ENCODE results near the gene SH3PXD2A. TPM values are rescaled to one million over a fixed set of nuclear protein-coding genes. Genes with fewer than 3 reads are reported as not detected.

SH3PXD2A gene, protein sequence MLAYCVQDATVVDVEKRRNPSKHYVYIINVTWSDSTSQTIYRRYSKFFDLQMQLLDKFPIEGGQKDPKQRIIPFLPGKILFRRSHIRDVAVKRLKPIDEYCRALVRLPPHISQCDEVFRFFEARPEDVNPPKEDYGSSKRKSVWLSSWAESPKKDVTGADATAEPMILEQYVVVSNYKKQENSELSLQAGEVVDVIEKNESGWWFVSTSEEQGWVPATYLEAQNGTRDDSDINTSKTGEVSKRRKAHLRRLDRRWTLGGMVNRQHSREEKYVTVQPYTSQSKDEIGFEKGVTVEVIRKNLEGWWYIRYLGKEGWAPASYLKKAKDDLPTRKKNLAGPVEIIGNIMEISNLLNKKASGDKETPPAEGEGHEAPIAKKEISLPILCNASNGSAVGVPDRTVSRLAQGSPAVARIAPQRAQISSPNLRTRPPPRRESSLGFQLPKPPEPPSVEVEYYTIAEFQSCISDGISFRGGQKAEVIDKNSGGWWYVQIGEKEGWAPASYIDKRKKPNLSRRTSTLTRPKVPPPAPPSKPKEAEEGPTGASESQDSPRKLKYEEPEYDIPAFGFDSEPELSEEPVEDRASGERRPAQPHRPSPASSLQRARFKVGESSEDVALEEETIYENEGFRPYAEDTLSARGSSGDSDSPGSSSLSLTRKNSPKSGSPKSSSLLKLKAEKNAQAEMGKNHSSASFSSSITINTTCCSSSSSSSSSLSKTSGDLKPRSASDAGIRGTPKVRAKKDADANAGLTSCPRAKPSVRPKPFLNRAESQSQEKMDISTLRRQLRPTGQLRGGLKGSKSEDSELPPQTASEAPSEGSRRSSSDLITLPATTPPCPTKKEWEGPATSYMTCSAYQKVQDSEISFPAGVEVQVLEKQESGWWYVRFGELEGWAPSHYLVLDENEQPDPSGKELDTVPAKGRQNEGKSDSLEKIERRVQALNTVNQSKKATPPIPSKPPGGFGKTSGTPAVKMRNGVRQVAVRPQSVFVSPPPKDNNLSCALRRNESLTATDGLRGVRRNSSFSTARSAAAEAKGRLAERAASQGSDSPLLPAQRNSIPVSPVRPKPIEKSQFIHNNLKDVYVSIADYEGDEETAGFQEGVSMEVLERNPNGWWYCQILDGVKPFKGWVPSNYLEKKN
- 0.07 and 0.22 TPM in 2 replicates for total RNA-seq (2014; rRNA removed; shearing (Covaris generic); ENCODE audit: low replicate concordance)

DNA sequence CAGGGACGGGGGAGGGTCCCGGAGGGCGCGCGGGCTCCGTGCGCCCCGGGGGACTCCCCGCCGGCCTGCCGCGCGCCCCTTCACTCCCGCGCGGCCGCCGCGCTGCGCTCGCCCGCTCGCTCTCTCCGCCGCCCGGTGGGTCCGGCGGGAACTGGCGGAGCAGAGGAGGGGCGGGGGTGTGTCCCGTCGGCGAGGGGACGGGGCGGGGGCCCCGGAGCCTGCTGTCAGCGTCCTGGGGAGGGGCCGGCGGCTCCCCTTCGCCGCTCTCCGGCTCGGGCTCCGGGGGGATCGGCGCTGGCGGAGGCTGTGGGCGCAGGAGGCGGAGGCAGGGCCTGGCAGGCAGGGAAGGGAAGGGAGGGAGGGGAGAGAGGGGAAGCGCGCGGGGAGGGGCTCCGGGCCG is at the start of gene SH3PXD2A:
Gene SH3PXD2A (minus strand): TSS at position 153 of the 400 bp plus-strand sequence. CDS start 310 bp downstream, outside the sequence.
- H3K27me3 ChIP-seq (ENCODE audit: low read length), result no peaks in the 10 kb centered on the region
- H3K36me3 ChIP-seq (ENCODE audit: insufficient read depth, low read length), result no peaks in the 10 kb centered on the region
- no peak for DNase-seq
- no peaks in the 10 kb centered on the region for H4K20me1 ChIP-seq (ENCODE audit: insufficient read depth, low read depth, low read length)
- H3K9ac ChIP-seq (ENCODE audit: low read length), result no peak within 1 kb of the TSS
- no peak within 1 kb of the TSS for H3K4me3 ChIP-seq (ENCODE audit: low read length)
- no peaks in the 10 kb centered on the region for H3K79me2 ChIP-seq (ENCODE audit: low read length)
- H3K9me3 ChIP-seq (ENCODE audit: low read length), result no peaks in the 10 kb centered on the region
- no peak within 1 kb of the TSS for H2AFZ ChIP-seq (ENCODE audit: low read length)
- H3K4me2 ChIP-seq (ENCODE audit: low read depth, low read length, poor library complexity, severe bottlenecking), result no peak within 1 kb of the TSS
- no peak within 1 kb of the TSS for H3K27ac ChIP-seq (ENCODE audit: low read length)
- H3K4me1 ChIP-seq (ENCODE audit: low read length), result no peaks in the 10 kb centered on the region
- no peaks in the 10 kb centered on the region for H3K9me2 ChIP-seq (replicated peaks; ENCODE audit: insufficient read depth, low read length)

- Histone ChIP-seq H3K4me1 (ENCODE audit: low read length) (no peaks in the 10 kb centered on the region), H2AFZ (ENCODE audit: low read length) (no peak overlapping the region), H3K9me3 (ENCODE audit: low read length) (no peaks in the 10 kb centered on the region), H3K4me3 (ENCODE audit: low read length) (no peak overlapping the region), H3K79me2 (ENCODE audit: low read length) (no peaks in the 10 kb centered on the region), H3K4me2 (ENCODE audit: low read depth, low read length, poor library complexity, severe bottlenecking) (no peak overlapping the region), H3K9ac (ENCODE audit: low read length) (no peak overlapping the region), H3K27ac (ENCODE audit: low read length) (no peak overlapping the region), H4K20me1 (ENCODE audit: insufficient read depth, low read depth, low read length) (no peaks in the 10 kb centered on the region), H3K9me2 (replicated peaks; ENCODE audit: insufficient read depth, low read length) (no peaks in the 10 kb centered on the region), H3K27me3 (ENCODE audit: low read length) (no peaks in the 10 kb centered on the region), H3K36me3 (ENCODE audit: insufficient read depth, low read length) (peaks cover 20% of the 10 kb centered on the region)
- DNase-seq, result no peak
These were observed 45.9 kb upstream of the SH3PXD2A start for GRCh38 chr10:103901299-103901698.

- no peaks in the 10 kb centered on the region for H3K9me2 ChIP-seq (replicated peaks; ENCODE audit: insufficient read depth, low read length)
- no peaks in the 10 kb centered on the region for H3K27me3 ChIP-seq (ENCODE audit: low read length)
- H3K79me2 ChIP-seq (ENCODE audit: low read length), result no peaks in the 10 kb centered on the region
- H3K27ac ChIP-seq (ENCODE audit: low read length), result no peak overlapping the region
- peaks cover 14% of the 10 kb centered on the region for H3K36me3 ChIP-seq (ENCODE audit: insufficient read depth, low read length)
- H2AFZ ChIP-seq (ENCODE audit: low read length), result no peak overlapping the region
- H3K4me1 ChIP-seq (ENCODE audit: low read length), result no peaks in the 10 kb centered on the region
- no peaks in the 10 kb centered on the region for H3K9me3 ChIP-seq (ENCODE audit: low read length)
- H3K4me3 ChIP-seq (ENCODE audit: low read length), result no peak overlapping the region
- no peak for DNase-seq
- no peaks in the 10 kb centered on the region for H4K20me1 ChIP-seq (ENCODE audit: insufficient read depth, low read depth, low read length)
- H3K4me2 ChIP-seq (ENCODE audit: low read depth, low read length, poor library complexity, severe bottlenecking), result no peak overlapping the region
- H3K9ac ChIP-seq (ENCODE audit: low read length), result no peak overlapping the region
These were observed 43.9 kb upstream of the SH3PXD2A start for GRCh38 chr10:103899312-103899711.

GRCh38 chr10:103897241-103897774 is 41.9 kb upstream of the SH3PXD2A start:
- Histone ChIP-seq H3K27ac (ENCODE audit: low read length) (no peak overlapping the region), H3K4me3 (ENCODE audit: low read length) (no peak overlapping the region), H3K27me3 (ENCODE audit: low read length) (no peaks in the 10 kb centered on the region), H2AFZ (ENCODE audit: low read length) (no peak overlapping the region), H3K4me2 (ENCODE audit: low read depth, low read length, poor library complexity, severe bottlenecking) (no peak overlapping the region), H3K79me2 (ENCODE audit: low read length) (no peaks in the 10 kb centered on the region), H3K36me3 (ENCODE audit: insufficient read depth, low read length) (peaks cover 4% of the 10 kb centered on the region), H3K4me1 (ENCODE audit: low read length) (no peaks in the 10 kb centered on the region), H3K9me2 (replicated peaks; ENCODE audit: insufficient read depth, low read length) (no peaks in the 10 kb centered on the region), H3K9ac (ENCODE audit: low read length) (no peak overlapping the region), H3K9me3 (ENCODE audit: low read length) (no peaks in the 10 kb centered on the region), H4K20me1 (ENCODE audit: insufficient read depth, low read depth, low read length) (no peaks in the 10 kb centered on the region)
- no peak for DNase-seq

GRCh38 chr10:103896225-103896624 is 40.8 kb upstream of the SH3PXD2A start:
- H3K4me2 ChIP-seq (ENCODE audit: low read depth, low read length, poor library complexity, severe bottlenecking), result no peak overlapping the region

DNA sequence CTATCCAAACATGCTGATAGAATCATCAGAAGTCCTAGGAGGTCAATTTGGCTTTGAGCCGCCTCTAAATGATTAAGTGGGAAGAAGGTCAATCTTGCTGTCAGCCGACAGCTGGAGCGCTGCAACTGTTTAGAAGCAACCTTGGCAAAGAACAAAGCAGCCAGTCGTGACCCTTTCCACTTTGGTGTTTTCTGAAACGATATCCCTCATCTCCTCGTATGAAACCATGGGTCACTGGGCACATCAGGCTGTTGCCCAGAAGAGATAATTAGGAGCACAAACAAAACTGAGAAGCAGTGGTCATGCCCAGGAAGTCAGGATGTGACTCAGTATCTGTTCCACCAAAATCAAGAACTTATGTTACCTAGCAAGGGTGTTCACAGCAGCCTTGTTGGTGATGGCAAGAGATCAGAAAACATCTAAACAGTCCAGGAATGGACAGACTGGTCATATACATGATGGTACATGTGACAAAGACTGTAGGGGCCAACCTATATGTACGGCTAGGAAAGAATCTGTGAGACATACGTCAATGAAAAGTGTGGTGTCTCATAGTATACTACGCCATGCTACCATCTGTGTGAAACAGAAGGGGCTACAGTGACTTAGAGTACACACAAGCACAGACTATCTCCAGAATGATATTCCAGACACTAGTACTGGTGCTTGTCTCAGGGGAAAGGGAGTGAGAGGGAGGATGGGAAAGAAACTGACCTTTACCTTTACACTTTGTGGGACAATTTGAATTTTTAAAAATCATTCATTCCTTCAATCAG is 40.2 kb upstream of the SH3PXD2A start:
- H4K20me1 ChIP-seq (ENCODE audit: insufficient read depth, low read depth, low read length), result no peaks in the 10 kb centered on the region
- no peak overlapping the region for H3K4me3 ChIP-seq (ENCODE audit: low read length)
- H3K4me1 ChIP-seq (ENCODE audit: low read length), result no peaks in the 10 kb centered on the region
- H2AFZ ChIP-seq (ENCODE audit: low read length), result no peak overlapping the region
- no peak overlapping the region for H3K4me2 ChIP-seq (ENCODE audit: low read depth, low read length, poor library complexity, severe bottlenecking)
- H3K27me3 ChIP-seq (ENCODE audit: low read length), result no peaks in the 10 kb centered on the region
- H3K36me3 ChIP-seq (ENCODE audit: insufficient read depth, low read length), result peaks cover 4% of the 10 kb centered on the region
- no peaks in the 10 kb centered on the region for H3K79me2 ChIP-seq (ENCODE audit: low read length)
- no peaks in the 10 kb centered on the region for H3K9me3 ChIP-seq (ENCODE audit: low read length)
- no peak overlapping the region for H3K27ac ChIP-seq (ENCODE audit: low read length)
- no peak for DNase-seq
- no peak overlapping the region for H3K9ac ChIP-seq (ENCODE audit: low read length)
- no peaks in the 10 kb centered on the region for H3K9me2 ChIP-seq (replicated peaks; ENCODE audit: insufficient read depth, low read length)

More at GRCh38 chr10:103896225-103896624, 40.8 kb upstream of the SH3PXD2A start:
- no peak overlapping the region for H2AFZ ChIP-seq (ENCODE audit: low read length)
- no peaks in the 10 kb centered on the region for H3K27me3 ChIP-seq (ENCODE audit: low read length)
- no peak overlapping the region for H3K27ac ChIP-seq (ENCODE audit: low read length)
- H4K20me1 ChIP-seq (ENCODE audit: insufficient read depth, low read depth, low read length), result no peaks in the 10 kb centered on the region
- no peak for DNase-seq
- H3K36me3 ChIP-seq (ENCODE audit: insufficient read depth, low read length), result peaks cover 4% of the 10 kb centered on the region
- no peaks in the 10 kb centered on the region for H3K4me1 ChIP-seq (ENCODE audit: low read length)
- no peaks in the 10 kb centered on the region for H3K9me3 ChIP-seq (ENCODE audit: low read length)
- H3K79me2 ChIP-seq (ENCODE audit: low read length), result no peaks in the 10 kb centered on the region
- no peak overlapping the region for H3K9ac ChIP-seq (ENCODE audit: low read length)
- H3K9me2 ChIP-seq (replicated peaks; ENCODE audit: insufficient read depth, low read length), result no peaks in the 10 kb centered on the region
- no peak overlapping the region for H3K4me3 ChIP-seq (ENCODE audit: low read length)

DNA sequence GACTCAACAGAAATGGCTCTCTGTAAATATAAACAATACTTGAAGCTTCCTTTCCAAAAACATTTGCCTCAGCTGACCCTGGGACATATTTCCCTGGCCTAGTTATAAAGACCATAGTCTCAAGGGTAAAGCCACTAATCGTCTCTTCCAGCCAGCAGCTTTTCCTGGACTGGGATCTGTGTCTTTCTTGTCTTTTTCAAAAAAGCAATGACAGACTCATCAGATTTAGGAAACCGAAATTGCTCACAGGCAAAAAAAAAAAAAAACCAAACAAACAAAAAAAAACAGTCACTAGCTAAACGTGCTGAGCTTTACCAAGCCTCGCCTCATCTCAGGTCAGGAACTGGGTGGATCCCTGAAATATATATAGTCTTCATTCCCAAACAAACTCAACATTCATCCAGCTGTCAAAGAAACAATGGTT is 39.1 kb upstream of the SH3PXD2A start:
- Histone ChIP-seq H3K36me3 (ENCODE audit: insufficient read depth, low read length) (peaks cover 4% of the 10 kb centered on the region), H3K9me2 (replicated peaks; ENCODE audit: insufficient read depth, low read length) (no peaks in the 10 kb centered on the region), H3K4me3 (ENCODE audit: low read length) (no peak overlapping the region), H3K27me3 (ENCODE audit: low read length) (no peaks in the 10 kb centered on the region), H4K20me1 (ENCODE audit: insufficient read depth, low read depth, low read length) (no peaks in the 10 kb centered on the region), H3K4me2 (ENCODE audit: low read depth, low read length, poor library complexity, severe bottlenecking) (no peak overlapping the region), H3K9ac (ENCODE audit: low read length) (no peak overlapping the region), H3K4me1 (ENCODE audit: low read length) (no peaks in the 10 kb centered on the region), H3K79me2 (ENCODE audit: low read length) (no peaks in the 10 kb centered on the region), H2AFZ (ENCODE audit: low read length) (no peak overlapping the region), H3K9me3 (ENCODE audit: low read length) (no peaks in the 10 kb centered on the region), H3K27ac (ENCODE audit: low read length) (no peak overlapping the region)
- no peak for DNase-seq

All from Karpas-422 (cell line).